ENCODE measurements around the gene RPS6KB1. TPM values are rescaled to one million over a fixed set of nuclear protein-coding genes. Genes with fewer than 3 reads are reported as not detected.

Gene RPS6KB1
- 42.3 to 49.9 TPM (median 42.8 TPM) in 3 replicates for total RNA-seq

- H3K36me3 Mint-ChIP-seq, result peaks cover 4% of the 10 kb centered on the region
Measured at GRCh38 chr17:59892924-59893675, at the start of gene RPS6KB1, which contains the start of gene TUBD1. TSS of gene RPS6KB1 (plus strand) at chr17:59893121. CDS start at chr17:59893185, 64 bp downstream. TSS of gene TUBD1 (minus strand) at chr17:59892943. CDS start at chr17:59891002, 1,941 bp downstream.

GRCh38 chr17:59844884-59845594, 47.9 kb upstream of the RPS6KB1 start:
- peaks cover 67% of the 10 kb centered on the region for H3K4me1 Mint-ChIP-seq
- H3K9me3 Mint-ChIP-seq, result no peaks in the 10 kb centered on the region
- H3K36me3 Mint-ChIP-seq, result peaks cover 23% of the 10 kb centered on the region
- H3K4me3 Mint-ChIP-seq, result no peak overlapping the region
- TF ChIP-seq CTCF (IDR thresholded peaks at IDR 0.05; ENCODE audit: unreplicated experiment), result no peak
- no peak for DNase-seq (ENCODE audit: low spot score in 2 of 2, unreplicated experiment in 2 of 2)
- H3K27me3 Mint-ChIP-seq (ENCODE audit: low read depth), result no peaks in the 10 kb centered on the region
- peak overlapping the region; percentile 89 for H3K27ac Mint-ChIP-seq

More at GRCh38 chr17:59892924-59893675, at the start of gene RPS6KB1, which contains the start of gene TUBD1:
- no peak for TF ChIP-seq CTCF (IDR thresholded peaks at IDR 0.05; ENCODE audit: unreplicated experiment)
- peaks cover 22% of the 10 kb centered on the region for H3K4me1 Mint-ChIP-seq
- no peaks in the 10 kb centered on the region for H3K9me3 Mint-ChIP-seq
- H3K4me3 Mint-ChIP-seq, result peak within 1 kb of the TSS; percentile 99
- no peaks in the 10 kb centered on the region for H3K27me3 Mint-ChIP-seq (ENCODE audit: low read depth)
- H3K27ac Mint-ChIP-seq, result peak within 1 kb of the TSS; percentile 97
- DNase-seq (ENCODE audit: low spot score in 2 of 2, unreplicated experiment in 2 of 2), result peak; percentile 92 to 96

GRCh38 chr17:59845595-59846393, 47.1 kb upstream of the RPS6KB1 start:
- Mint-ChIP-seq H3K4me1 (peaks cover 59% of the 10 kb centered on the region), H3K27me3 (ENCODE audit: low read depth) (no peaks in the 10 kb centered on the region), H3K27ac (peak overlapping the region; percentile 89), H3K4me3 (no peak overlapping the region), H3K36me3 (peaks cover 16% of the 10 kb centered on the region), H3K9me3 (no peaks in the 10 kb centered on the region)
- TF ChIP-seq CTCF (IDR thresholded peaks at IDR 0.05; ENCODE audit: unreplicated experiment), result no peak
- no peak for DNase-seq (ENCODE audit: low spot score in 2 of 2, unreplicated experiment in 2 of 2)

GRCh38 chr17:59846394-59847165, 46.3 kb upstream of the RPS6KB1 start:
- peaks cover 9% of the 10 kb centered on the region for H3K36me3 Mint-ChIP-seq
- H3K27me3 Mint-ChIP-seq (ENCODE audit: low read depth), result no peaks in the 10 kb centered on the region
- H3K9me3 Mint-ChIP-seq, result no peaks in the 10 kb centered on the region
- no peak for TF ChIP-seq CTCF (IDR thresholded peaks at IDR 0.05; ENCODE audit: unreplicated experiment)
- no peak overlapping the region for H3K4me3 Mint-ChIP-seq
- H3K27ac Mint-ChIP-seq, result peak overlapping the region; percentile 89
- H3K4me1 Mint-ChIP-seq, result peaks cover 54% of the 10 kb centered on the region
- no peak for DNase-seq (ENCODE audit: low spot score in 2 of 2, unreplicated experiment in 2 of 2)

- Mint-ChIP-seq H3K27me3 (ENCODE audit: low read depth) (no peaks in the 10 kb centered on the region), H3K36me3 (peaks cover under 1% of the 10 kb centered on the region), H3K27ac (no peak overlapping the region), H3K4me3 (no peak overlapping the region), H3K9me3 (no peaks in the 10 kb centered on the region), H3K4me1 (peaks cover 56% of the 10 kb centered on the region)
- TF ChIP-seq CTCF (IDR thresholded peaks at IDR 0.05; ENCODE audit: unreplicated experiment), result no peak
- no peak for DNase-seq (ENCODE audit: low spot score in 2 of 2, unreplicated experiment in 2 of 2)
Measured at GRCh38 chr17:59848385-59848668, 44.6 kb upstream of the RPS6KB1 start.
